HG02759 (cell line): ENCODE measurements around the gene ZNF438.

ENCODE experiments used
- ATAC-seq: cut with Tn5 transposase; IDR thresholded peaks from one replicate; pipeline ENCODE4 v1.9.1; 2021; ENCODE audit warnings: mild to moderate bottlenecking, moderate library complexity; ENCODE audit not compliant: unreplicated experiment

ZNF438 gene

GRCh38 chr10:30830315-30831230 lies 201.1 kb downstream of the ZNF438 start:
- no peak for ATAC-seq

- ATAC-seq, result no peak
Observed at GRCh38 chr10:30829901-30830300, 201.8 kb downstream of the ZNF438 start.

GRCh38 chr10:30828680-30829079 lies 203.0 kb downstream of the ZNF438 start:
- no peak for ATAC-seq

GRCh38 chr10:30828164-30828563 lies 203.5 kb downstream of the ZNF438 start:
- ATAC-seq, result no peak

- ATAC-seq, result no peak
Observed at GRCh38 chr10:30827531-30828120, 204.0 kb downstream of the ZNF438 start.

- ATAC-seq, result no peak
Observed at GRCh38 chr10:30826679-30827078, 205.0 kb downstream of the ZNF438 start.

- ATAC-seq, result no peak
Observed at GRCh38 chr10:30825495-30825894, 206.2 kb downstream of the ZNF438 start.

- ATAC-seq, result no peak
Observed at GRCh38 chr10:30825022-30825421, 206.6 kb downstream of the ZNF438 start.

- no peak for ATAC-seq
Observed at GRCh38 chr10:30823651-30824050, 208.0 kb downstream of the ZNF438 start.

- no peak for ATAC-seq
Observed at GRCh38 chr10:30822693-30823465, 208.8 kb downstream of the ZNF438 start.

- no peak for ATAC-seq
Observed at GRCh38 chr10:30821994-30822692, 209.5 kb downstream of the ZNF438 start.

GRCh38 chr10:30821261-30821993 lies 210.2 kb downstream of the ZNF438 start:
- ATAC-seq, result no peak

- no peak for ATAC-seq
Observed at GRCh38 chr10:30820261-30820991, 211.2 kb downstream of the ZNF438 start.

- ATAC-seq, result no peak
Observed at GRCh38 chr10:30819341-30820181, 212.1 kb downstream of the ZNF438 start.

GRCh38 chr10:30818854-30819253 lies 212.8 kb downstream of the ZNF438 start:
- ATAC-seq, result no peak

GRCh38 chr10:30818010-30818660 lies 213.5 kb downstream of the ZNF438 start:
- ATAC-seq, result no peak

GRCh38 chr10:30817541-30817940 lies 214.1 kb downstream of the ZNF438 start:
- ATAC-seq, result no peak

- no peak for ATAC-seq
Observed at GRCh38 chr10:30816820-30817171, 214.9 kb downstream of the ZNF438 start.
